Smooth muscle cell (in vitro differentiated cells): ENCODE data around the gene F10. TPM values are rescaled to one million over a fixed set of nuclear protein-coding genes. Genes with fewer than 3 reads are reported as not detected.
"Not testable (repeated sequence)": the region's sequence is repeated elsewhere in the genome, so short reads cannot be mapped to it uniquely, and the experiment has no call there.

ENCODE experiments used
- DNase-seq: peaks from one replicate; lab custom pipeline; 2025; ENCODE audit not compliant: unreplicated experiment; lab: John Stamatoyannopoulos, UW
- H2AFZ ChIP-seq: fragments of 200-600 bp; sonication (generic); 2 replicates; pipeline ENCODE4 v1.6.0; 2016; ENCODE audit warnings: antibody characterized with exemption, low read depth, mild to moderate bottlenecking
- H3F3A ChIP-seq: fragments of 200-600 bp; sonication (generic); 2 replicates; pipeline ENCODE4 v1.6.0; 2017; ENCODE audit warnings: antibody characterized with exemption, low read depth
- H3K27ac ChIP-seq: fragments of 200-600 bp; sonication (generic); 2 replicates; pipeline ENCODE4 v1.5.1; 2016; ENCODE audit warnings: low read depth, mild to moderate bottlenecking
- H3K27me3 ChIP-seq: fragments of 200-600 bp; sonication (generic); 2 replicates; pipeline ENCODE4 v1.6.1; 2016; ENCODE audit warnings: low read depth, mild to moderate bottlenecking
- H3K36me3 ChIP-seq: fragments of 200-600 bp; sonication (generic); 2 replicates; pipeline ENCODE4 v1.5.1; 2016; ENCODE audit warnings: low read depth
- H3K4me1 ChIP-seq: fragments of 200-600 bp; sonication (generic); 2 replicates; pipeline ENCODE4 v1.5.1; 2016; ENCODE audit warnings: low read depth
- H3K4me2 ChIP-seq: fragments of 200-600 bp; sonication (generic); 2 replicates; pipeline ENCODE4 v1.6.0; 2016; ENCODE audit warnings: mild to moderate bottlenecking
- H3K4me3 ChIP-seq: fragments of 200-600 bp; sonication (generic); 2 replicates; pipeline ENCODE4 v1.5.1; 2016; ENCODE audit warnings: mild to moderate bottlenecking
- H3K79me2 ChIP-seq: fragments of 200-600 bp; sonication (generic); 2 replicates; pipeline ENCODE4 v1.6.0; 2016; ENCODE audit warnings: low read depth, mild to moderate bottlenecking
- H3K9ac ChIP-seq: fragments of 200-600 bp; sonication (generic); 2 replicates; pipeline ENCODE4 v1.6.0; 2016; ENCODE audit warnings: low read depth
- H3K9me3 ChIP-seq: fragments of 200-600 bp; sonication (generic); replicated peaks from 2 replicates; pipeline ENCODE4 v1.5.1; 2016; ENCODE audit warnings: low read depth
- H4K20me1 ChIP-seq: fragments of 200-600 bp; sonication (generic); 2 replicates; pipeline ENCODE4 v1.6.0; 2016; ENCODE audit warnings: low read depth
- WGBS: methylation state at CpG from one replicate; pipeline ENCODE4 v1.1.7; 2016; ENCODE audit warnings: low lambda C conversion rate; 5-methylcytosine and 5-hydroxymethylcytosine counted together
- polyA plus RNA-seq: library from polyadenylated mRNA; unstranded; fragments of >200 nt; fragmentation: Nextera tagmentation; extraction: Ambion mirVana; gene quantifications from 2 replicates; pipeline ENCODE4 v1.2.1, GENCODE V29; 2016
- total RNA-seq: library from RNA; depleted of rRNA; stranded (reverse); fragments of >200 nt; gene quantifications from 2 replicates; pipeline ENCODE4 v1.2.3, GENCODE V29; 2014
- TF ChIP-seq, protein P1 (sequence below): fragments of 200-600 bp; sonication (generic); IDR thresholded peaks from 2 replicates; pipeline ENCODE4 v1.5.1; 2017; ENCODE audit warnings: borderline replicate concordance, mild to moderate bottlenecking, antibody characterized with exemption; ENCODE audit not compliant: insufficient read depth, poor library complexity, severe bottlenecking

The F10 gene
- total and polyA plus RNA-seq, 2 experiments from 2014 or later: 17.1 to 43.7 TPM

DNA sequence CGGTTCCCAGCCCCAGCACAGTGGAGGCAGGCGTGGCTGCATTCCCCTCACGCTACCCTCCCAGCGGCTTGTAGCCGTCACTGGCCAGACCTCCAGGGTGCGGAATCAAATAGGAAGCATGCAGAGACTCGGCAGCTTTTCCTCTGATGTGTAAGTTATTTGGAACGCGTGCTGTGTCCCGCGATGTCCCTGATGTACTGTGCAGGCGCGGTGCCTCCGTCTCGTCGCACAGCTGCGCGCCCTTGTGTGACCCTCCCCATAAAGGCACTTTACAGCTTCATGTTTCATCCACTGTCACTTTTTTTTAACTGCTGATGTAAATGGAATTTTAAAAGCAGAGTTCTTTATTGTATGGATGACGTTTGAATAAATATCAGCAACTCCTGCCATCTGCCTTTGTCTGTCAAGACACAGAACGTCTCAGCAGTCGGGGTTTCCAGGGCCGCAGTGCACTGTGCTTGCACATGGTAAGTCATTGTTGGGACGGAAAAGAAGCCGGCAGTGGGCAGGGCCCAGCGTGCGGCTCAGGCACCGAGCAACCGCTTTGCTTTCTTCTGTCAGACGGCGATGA lies 24.4 kb upstream of the F10 start:
- H3K36me3 ChIP-seq: no peaks in the 10 kb centered on the region
- H3K4me2 ChIP-seq: no peak overlapping the region
- H3K9ac ChIP-seq: no peak overlapping the region
- H2AFZ ChIP-seq: no peak overlapping the region
- H3K27me3 ChIP-seq: no peaks in the 10 kb centered on the region
- no peaks in the 10 kb centered on the region for H4K20me1 ChIP-seq
- no peak overlapping the region for H3K4me3 ChIP-seq
- H3K27ac ChIP-seq: no peak overlapping the region
- no peaks in the 10 kb centered on the region for H3F3A ChIP-seq
- H3K9me3 ChIP-seq: no peaks in the 10 kb centered on the region
- TF ChIP-seq, protein P1, sequence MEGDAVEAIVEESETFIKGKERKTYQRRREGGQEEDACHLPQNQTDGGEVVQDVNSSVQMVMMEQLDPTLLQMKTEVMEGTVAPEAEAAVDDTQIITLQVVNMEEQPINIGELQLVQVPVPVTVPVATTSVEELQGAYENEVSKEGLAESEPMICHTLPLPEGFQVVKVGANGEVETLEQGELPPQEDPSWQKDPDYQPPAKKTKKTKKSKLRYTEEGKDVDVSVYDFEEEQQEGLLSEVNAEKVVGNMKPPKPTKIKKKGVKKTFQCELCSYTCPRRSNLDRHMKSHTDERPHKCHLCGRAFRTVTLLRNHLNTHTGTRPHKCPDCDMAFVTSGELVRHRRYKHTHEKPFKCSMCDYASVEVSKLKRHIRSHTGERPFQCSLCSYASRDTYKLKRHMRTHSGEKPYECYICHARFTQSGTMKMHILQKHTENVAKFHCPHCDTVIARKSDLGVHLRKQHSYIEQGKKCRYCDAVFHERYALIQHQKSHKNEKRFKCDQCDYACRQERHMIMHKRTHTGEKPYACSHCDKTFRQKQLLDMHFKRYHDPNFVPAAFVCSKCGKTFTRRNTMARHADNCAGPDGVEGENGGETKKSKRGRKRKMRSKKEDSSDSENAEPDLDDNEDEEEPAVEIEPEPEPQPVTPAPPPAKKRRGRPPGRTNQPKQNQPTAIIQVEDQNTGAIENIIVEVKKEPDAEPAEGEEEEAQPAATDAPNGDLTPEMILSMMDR: no peak
- no peaks in the 10 kb centered on the region for H3K4me1 ChIP-seq
- no peak for DNase-seq
- no peaks in the 10 kb centered on the region for H3K79me2 ChIP-seq
- WGBS: 89% methylated on average over 30 of the region's 30 CpGs

DNA sequence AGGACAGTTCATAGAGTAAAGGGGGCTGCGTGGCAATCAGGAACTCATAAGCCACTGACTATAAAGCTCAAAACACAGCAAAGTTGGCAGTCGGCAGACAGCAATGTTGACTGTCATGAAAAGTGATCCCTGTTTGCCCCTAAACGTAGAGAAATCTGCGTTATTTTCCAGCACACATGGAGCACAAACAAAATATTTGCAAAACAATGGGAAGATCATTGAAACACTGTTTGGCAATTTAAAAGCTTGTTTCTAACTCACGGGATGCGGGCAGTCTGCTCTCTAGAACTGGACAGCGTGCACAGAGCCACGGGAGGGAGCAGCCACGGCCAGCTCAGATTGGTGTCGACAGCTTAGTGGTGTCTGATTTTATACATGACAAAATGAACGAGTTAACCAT lies 23.5 kb upstream of the F10 start:
- no peaks in the 10 kb centered on the region for H4K20me1 ChIP-seq
- 86% methylated on average over 11 of the region's 11 CpGs for WGBS
- no peaks in the 10 kb centered on the region for H3K36me3 ChIP-seq
- H3K27ac ChIP-seq: no peak overlapping the region
- H2AFZ ChIP-seq: no peak overlapping the region
- H3K4me1 ChIP-seq: no peaks in the 10 kb centered on the region
- no peaks in the 10 kb centered on the region for H3K27me3 ChIP-seq
- no peak overlapping the region for H3K4me2 ChIP-seq
- no peak overlapping the region for H3K4me3 ChIP-seq
- DNase-seq: no peak
- no peak overlapping the region for H3K9ac ChIP-seq
- H3F3A ChIP-seq: no peaks in the 10 kb centered on the region
- H3K79me2 ChIP-seq: no peaks in the 10 kb centered on the region
- no peaks in the 10 kb centered on the region for H3K9me3 ChIP-seq
- TF ChIP-seq, protein P1: no peak

DNA sequence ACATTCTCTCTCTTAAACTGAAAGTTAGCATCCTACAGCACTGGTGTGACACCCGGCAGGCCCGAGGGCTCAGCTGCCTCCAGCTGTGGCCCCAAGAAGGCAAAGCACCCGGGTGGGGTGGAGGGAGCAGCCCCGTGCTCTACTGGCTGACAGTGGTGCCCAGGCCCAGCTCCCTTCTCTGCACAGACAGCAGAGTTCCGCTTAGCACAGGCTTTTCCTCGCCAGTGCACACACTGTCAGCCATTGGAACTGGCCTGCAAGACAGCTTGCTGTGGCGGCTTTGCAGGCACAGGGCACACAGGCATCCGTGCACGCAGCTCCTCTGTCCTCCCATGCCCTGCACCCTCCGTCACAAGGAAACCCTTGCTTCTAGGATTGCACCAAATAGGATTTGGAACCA lies 20.3 kb upstream of the F10 start:
- H2AFZ ChIP-seq, H3F3A ChIP-seq, H3K27me3 ChIP-seq, DNase-seq, H3K9ac ChIP-seq, H3K4me3 ChIP-seq, H4K20me1 ChIP-seq, H3K4me1 ChIP-seq, H3K9me3 ChIP-seq, H3K27ac ChIP-seq, H3K36me3 ChIP-seq, H3K4me2 ChIP-seq, H3K79me2 ChIP-seq: not testable (repeated sequence)
- 87% methylated on average over 10 of the region's 10 CpGs for WGBS

DNA sequence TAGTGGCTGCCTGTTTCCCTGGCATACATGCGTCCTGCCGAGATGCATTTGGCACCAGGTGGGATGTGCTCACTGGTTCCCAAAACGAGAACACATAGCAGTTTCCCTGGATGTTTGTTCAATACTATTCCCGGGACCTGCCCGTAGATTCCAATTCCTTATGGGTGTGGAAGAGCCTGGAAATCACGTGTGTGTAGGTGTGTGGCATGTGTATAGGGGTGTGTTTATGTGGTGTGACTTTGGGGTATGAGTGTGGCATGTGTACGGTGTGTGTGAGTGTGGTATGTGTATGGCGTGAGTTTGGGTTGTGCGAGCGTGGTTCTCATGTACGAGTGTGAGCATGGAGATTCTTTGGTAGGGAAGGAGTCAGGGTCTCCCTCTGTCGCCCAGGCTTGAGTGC lies 19.9 kb upstream of the F10 start:
- no peak overlapping the region for H3K4me3 ChIP-seq
- no peak for DNase-seq
- H3K79me2 ChIP-seq: no peaks in the 10 kb centered on the region
- no peaks in the 10 kb centered on the region for H3K27me3 ChIP-seq
- H3K27ac ChIP-seq: no peak overlapping the region
- no peaks in the 10 kb centered on the region for H3K9me3 ChIP-seq
- no peaks in the 10 kb centered on the region for H3K36me3 ChIP-seq
- WGBS: 90% methylated on average over 12 of the region's 12 CpGs
- no peak overlapping the region for H3K9ac ChIP-seq
- no peak overlapping the region for H2AFZ ChIP-seq
- TF ChIP-seq, protein P1: no peak
- no peak overlapping the region for H3K4me2 ChIP-seq
- no peaks in the 10 kb centered on the region for H3K4me1 ChIP-seq
- H3F3A ChIP-seq: no peaks in the 10 kb centered on the region
- H4K20me1 ChIP-seq: no peaks in the 10 kb centered on the region
